Activated CD8-positive, alpha-beta T cell treated with anti-CD3 and anti-CD28 coated beads for 36 hours (primary cell): Measurements from ENCODE around the gene FAM120A. TPM values are rescaled to one million over a fixed set of nuclear protein-coding genes. Genes with fewer than 3 reads are reported as not detected.
A peak's percentile ranks its signal among the peaks of the same experiment; 100 is the strongest.

ENCODE experiments used
- ATAC-seq: fragments of 200-7000 bp; cut with Tn5 transposase; one replicate; pipeline ENCODE4 v1.10.0; 2021; ENCODE audit warnings: mild to moderate bottlenecking, moderate library complexity
- CTCF ChIA-PET: fragments of 350-600 bp; sonication (Branson Sonifier 250); formaldehyde crosslinking; loops from one replicate; lab custom pipeline; 2021; ENCODE audit warnings: antibody characterized with exemption; lab: Charles Lee
- POLR2A ChIA-PET: fragments of 350-600 bp; sonication (Branson Sonifier 250); formaldehyde crosslinking; loops from one replicate; lab custom pipeline; 2021; ENCODE audit warnings: antibody characterized with exemption; lab: Charles Lee
- DNase-seq: peaks from one replicate; pipeline ENCODE4 v3.0.0-alpha.2; 2020
- H3K27ac Mint-ChIP-seq: one replicate; pipeline ENCODE4 v1.8.0; 2021; ENCODE audit warnings: mild to moderate bottlenecking, mixed read lengths
- H3K27me3 Mint-ChIP-seq: one replicate; pipeline ENCODE4 v1.8.0; 2021; ENCODE audit warnings: mixed read lengths
- H3K36me3 Mint-ChIP-seq: one replicate; pipeline ENCODE4 v1.8.0; 2021; ENCODE audit warnings: low read depth, mixed read lengths
- H3K4me1 Mint-ChIP-seq: one replicate; pipeline ENCODE4 v1.8.0; 2021; ENCODE audit warnings: low read depth, mixed read lengths
- H3K4me3 Mint-ChIP-seq: one replicate; pipeline ENCODE4 v1.8.0; 2021; ENCODE audit warnings: mild to moderate bottlenecking, moderate library complexity, mixed read lengths
- H3K9me3 Mint-ChIP-seq: one replicate; pipeline ENCODE4 v1.8.0; 2021; ENCODE audit warnings: mixed read lengths
- CTCF ChIP-seq: fragments of 200-600 bp; IDR thresholded peaks from one replicate; pipeline ENCODE4 v1.8.0; 2022; ENCODE audit warnings: antibody characterized with exemption, mild to moderate bottlenecking
- intact Hi-C: fragments of 100-400 bp; cut with micrococcal nuclease; formaldehyde crosslinking; loops from one replicate; pipeline ENCODE4 v1.10.0; 2022
- total RNA-seq, 2 experiments: library from RNA; stranded (reverse); gene quantifications; one replicate each; pipeline ENCODE4 v1.2.3, GENCODE V29; 2021

Gene FAM120A
- total RNA-seq, 2 experiments from 2014 or later, result 121 to 125 TPM

DNA sequence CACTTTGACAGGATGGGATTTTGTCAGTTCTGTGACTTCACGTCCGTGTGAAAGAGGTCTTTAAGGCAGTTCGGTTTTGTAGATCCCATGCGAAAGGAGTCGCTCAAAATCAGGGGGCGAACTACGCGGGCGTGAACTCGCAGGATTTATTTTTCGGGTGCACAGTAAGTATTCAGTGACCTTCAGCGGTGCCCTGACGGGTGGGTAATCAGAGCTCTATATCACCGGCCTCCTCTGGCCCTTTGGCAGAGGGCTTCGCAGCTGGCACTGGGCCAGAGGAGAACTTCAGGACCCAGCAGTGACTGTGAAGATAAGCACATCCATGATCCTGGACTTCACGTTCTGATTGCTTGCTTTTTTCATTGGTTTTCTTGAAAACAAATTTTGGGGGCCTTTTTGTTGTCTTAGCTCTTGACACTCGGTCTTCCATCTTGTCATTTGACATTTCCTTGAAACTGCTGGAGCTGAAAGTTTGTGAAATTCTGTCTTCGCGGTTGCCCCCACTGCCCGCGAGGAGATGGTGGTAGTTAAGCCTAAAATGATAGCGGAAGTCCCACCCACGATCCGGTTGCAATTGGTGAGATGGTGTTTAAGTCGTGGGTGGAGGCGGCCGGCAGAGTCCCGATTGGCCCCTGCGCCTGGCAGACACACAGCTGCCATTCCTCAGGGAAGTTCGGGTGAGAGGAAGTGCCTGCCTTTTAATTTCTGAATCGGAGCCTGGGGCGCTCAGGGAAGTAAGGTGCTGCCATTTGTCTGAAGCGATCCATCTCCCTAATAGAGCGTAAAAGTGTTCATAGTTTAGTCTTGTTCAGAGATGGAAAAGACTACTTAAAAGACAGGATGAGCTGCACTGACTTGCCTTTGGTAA, 1.8 kb downstream of the FAM120A start, which contains the start of gene FAM120AOS:
FAM120AOS (minus strand) TSS at position 535 of the 868 bp plus-strand sequence. CDS start 872 bp downstream, outside the sequence.
- H3K27me3 Mint-ChIP-seq, result no peaks in the 10 kb centered on the region
- POLR2A ChIA-PET, result interaction anchor here (0.5 to 4.7 kb wide), 12 partner anchors 10 to 697 kb away, joined by 3 to 31 read pairs (median 4); no protein-coding TSS in a partner anchor
- peaks cover 61% of the 10 kb centered on the region for H3K36me3 Mint-ChIP-seq
- H3K4me3 Mint-ChIP-seq, result peak within 1 kb of the TSS; percentile 78
- CTCF ChIA-PET, result interaction anchor here (2.2 to 2.4 kb wide), 2 partner anchors 11 to 113 kb away, joined by 18 to 21 read pairs; no protein-coding TSS in a partner anchor
- no peak for TF ChIP-seq CTCF
- no peaks in the 10 kb centered on the region for H3K9me3 Mint-ChIP-seq
- DNase-seq (peak; percentile 95), ATAC-seq (peak; percentile 62)
- peak within 1 kb of the TSS; percentile 86 for H3K27ac Mint-ChIP-seq
- intact Hi-C loops, result loop anchor here (10.0 kb wide), 1 partner anchor 112 kb away; no protein-coding TSS in a partner anchor
- peaks cover 48% of the 10 kb centered on the region for H3K4me1 Mint-ChIP-seq

- ATAC-seq, result no peak
- no peak for TF ChIP-seq CTCF
- Mint-ChIP-seq H3K4me1 (peaks cover 61% of the 10 kb centered on the region), H3K36me3 (peaks cover 64% of the 10 kb centered on the region), H3K27me3 (no peaks in the 10 kb centered on the region), H3K9me3 (no peaks in the 10 kb centered on the region), H3K27ac (peak overlapping the region; percentile 75), H3K4me3 (no peak overlapping the region)
- POLR2A ChIA-PET, result interaction anchor here (0.5 kb wide), 1 partner anchor 10 kb away, joined by 3 read pairs; no protein-coding TSS in a partner anchor
- intact Hi-C loops, result loop anchor here (10.0 kb wide), 1 partner anchor 109 kb away; no protein-coding TSS in a partner anchor
- DNase-seq, result no peak
- CTCF ChIA-PET, result interaction anchor here (1.3 to 1.4 kb wide), 2 partner anchors 24 to 111 kb away, joined by 3 read pairs; no protein-coding TSS in a partner anchor
Observed at GRCh38 chr9:93456022-93456421, 4.5 kb downstream of the FAM120A start.

- intact Hi-C loops, result loop anchor here (10.0 kb wide), 1 partner anchor 108 kb away; no protein-coding TSS in a partner anchor
- H3K4me3 Mint-ChIP-seq, result no peak overlapping the region
- H3K9me3 Mint-ChIP-seq, result no peaks in the 10 kb centered on the region
- DNase-seq (no peak), ATAC-seq (no peak)
- peak overlapping the region; percentile 75 for H3K27ac Mint-ChIP-seq
- peaks cover 66% of the 10 kb centered on the region for H3K36me3 Mint-ChIP-seq
- no peak for TF ChIP-seq CTCF
- CTCF ChIA-PET, result interaction anchor here (0.7 to 1.4 kb wide), 3 partner anchors 24 to 110 kb away, joined by 3 read pairs; no protein-coding TSS in a partner anchor
- peaks cover 63% of the 10 kb centered on the region for H3K4me1 Mint-ChIP-seq
- no peaks in the 10 kb centered on the region for H3K27me3 Mint-ChIP-seq
- POLR2A ChIA-PET, result no interaction called here
Observed at GRCh38 chr9:93456504-93456903, 5.0 kb downstream of the FAM120A start.

- intact Hi-C loops, result loop anchor here (10.0 kb wide), 1 partner anchor 108 kb away; no protein-coding TSS in a partner anchor
- Mint-ChIP-seq H3K36me3 (peaks cover 66% of the 10 kb centered on the region), H3K4me1 (peaks cover 66% of the 10 kb centered on the region), H3K27me3 (no peaks in the 10 kb centered on the region), H3K4me3 (no peak overlapping the region), H3K9me3 (no peaks in the 10 kb centered on the region), H3K27ac (peak overlapping the region; percentile 75)
- POLR2A ChIA-PET, result interaction anchor here (0.6 to 1.1 kb wide), 3 partner anchors 11 to 121 kb away, joined by 3 read pairs; no protein-coding TSS in a partner anchor
- DNase-seq, result no peak
- TF ChIP-seq CTCF, result no peak
- ATAC-seq, result no peak
- CTCF ChIA-PET, result interaction anchor here (0.7 to 1.3 kb wide), 3 partner anchors 23 to 110 kb away, joined by 3 read pairs; no protein-coding TSS in a partner anchor
Observed at GRCh38 chr9:93457006-93457405, 5.5 kb downstream of the FAM120A start.
